NOMO-1 (cell line): Measurements from ENCODE around the gene BAK1.
"Not testable (repeated sequence)": the region's sequence is repeated elsewhere in the genome, so short reads cannot be mapped to it uniquely, and the experiment has no call there.

Experiments
- DNase-seq, 2 experiments: peaks; one replicate each; lab custom pipeline; 2025; ENCODE audit not compliant: unreplicated experiment in 2 of 2; lab: John Stamatoyannopoulos, UW

Gene BAK1

DNA sequence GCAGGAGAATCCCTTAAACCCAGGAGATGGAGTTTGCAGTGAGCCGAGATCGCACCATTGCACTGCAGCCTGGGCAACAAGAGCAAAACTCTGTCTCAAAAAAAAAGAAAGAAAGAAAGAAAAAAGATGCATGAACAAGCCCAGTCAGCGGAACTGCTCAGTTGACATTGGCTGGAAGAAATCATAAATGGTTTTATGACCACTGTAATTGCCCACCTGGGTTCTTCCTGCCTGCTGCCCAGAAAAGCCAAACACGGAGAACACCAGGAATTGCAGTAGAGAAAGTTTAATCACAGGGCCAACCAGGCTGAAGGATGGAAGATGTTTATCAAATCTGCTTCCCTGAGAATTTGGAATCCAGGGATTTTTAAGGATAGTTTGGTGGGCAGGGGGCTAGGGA lies 22.7 kb downstream of the BAK1 start:
- no peak for DNase-seq

- not testable (repeated sequence) for DNase-seq
These were observed 27.2 kb downstream of the BAK1 start for GRCh38 chr6:33552883-33553282.

DNA sequence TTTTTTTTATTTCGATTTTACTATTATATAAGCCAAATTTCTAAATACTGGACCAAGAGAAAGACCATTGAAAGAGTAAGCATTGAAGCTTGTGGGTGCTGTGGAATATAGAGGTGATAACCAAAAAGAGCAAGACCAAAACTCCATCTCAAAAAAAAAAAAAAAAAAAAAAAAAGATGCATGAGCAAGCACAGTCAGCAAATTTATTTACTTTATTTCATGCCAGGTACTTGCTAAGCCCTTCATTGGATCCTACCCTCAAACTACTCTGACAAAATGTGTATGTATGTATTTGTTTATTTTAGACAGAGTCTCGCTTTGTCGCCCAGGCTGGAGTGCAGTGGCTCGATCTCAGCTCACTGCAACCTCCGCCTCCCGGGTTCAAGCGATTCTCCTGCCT lies 27.8 kb downstream of the BAK1 start:
- no peak for DNase-seq

- DNase-seq, result no peak
These were observed 28.5 kb downstream of the BAK1 start for GRCh38 chr6:33551538-33551937.

DNA sequence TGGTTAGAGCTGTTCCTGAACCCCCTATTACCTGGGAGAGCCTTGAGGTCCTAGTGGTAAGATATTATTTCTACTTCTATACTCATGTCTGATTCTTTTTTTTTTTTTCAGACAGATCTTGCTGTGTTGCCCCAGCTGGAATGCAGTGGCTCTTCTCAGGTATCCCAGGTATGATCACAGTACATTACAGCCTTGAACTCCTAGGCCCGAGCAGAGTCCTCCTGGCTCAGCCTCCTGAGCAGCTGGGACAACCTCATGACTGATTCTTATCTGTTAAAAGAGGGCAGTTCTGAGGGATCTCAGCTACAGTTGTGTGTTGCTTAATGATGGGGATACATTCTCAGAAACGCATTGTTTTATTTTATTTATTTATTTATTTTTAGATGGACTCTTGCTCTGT lies 30.2 kb downstream of the BAK1 start:
- DNase-seq, result no peak

GRCh38 chr6:33549196-33549595 lies 30.9 kb downstream of the BAK1 start:
- DNase-seq, result no peak

DNA sequence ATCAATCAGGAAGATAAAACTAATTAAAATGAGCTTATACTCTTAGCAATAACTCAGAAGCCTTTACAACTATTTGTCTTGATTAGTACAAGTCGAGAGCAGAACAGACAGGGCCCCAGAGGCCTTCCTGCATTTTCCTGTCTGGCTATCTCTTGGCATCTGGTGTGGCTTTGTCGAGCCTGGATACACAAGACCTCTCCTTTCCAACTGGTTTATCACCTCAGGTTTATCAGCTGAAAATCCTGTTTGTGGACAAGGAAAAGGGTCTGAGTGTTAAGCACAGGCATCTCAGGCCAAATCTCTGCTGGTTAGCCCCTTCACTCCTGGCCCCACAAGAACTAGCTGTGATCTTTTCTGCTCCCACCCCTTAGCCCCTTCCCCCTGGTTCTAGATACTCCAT lies 32.6 kb downstream of the BAK1 start:
- no peak for DNase-seq

- DNase-seq, result no peak
These were observed 33.3 kb downstream of the BAK1 start for GRCh38 chr6:33546766-33547165.

DNA sequence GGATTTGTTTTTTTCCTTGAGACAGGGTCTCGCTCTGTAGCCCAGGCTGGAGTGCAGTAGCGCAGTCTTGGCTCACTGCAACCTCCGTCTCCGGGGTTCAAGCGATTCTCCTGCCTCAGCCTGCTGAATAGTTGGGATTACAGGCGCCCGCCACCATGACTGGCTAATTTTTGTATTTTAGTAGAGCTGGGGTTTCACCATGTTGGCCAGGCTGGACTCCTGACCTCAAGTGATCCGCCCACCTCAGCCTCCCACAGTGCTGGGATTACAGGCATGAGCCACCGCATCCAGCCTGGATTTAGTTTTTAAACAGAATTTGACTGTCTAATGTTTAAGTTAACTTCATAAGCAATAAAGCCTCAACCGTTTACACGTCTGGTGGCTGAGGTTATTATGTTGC lies 34.8 kb downstream of the BAK1 start:
- not testable (repeated sequence) for DNase-seq

- DNase-seq, result no peak
These were observed 37.0 kb downstream of the BAK1 start for GRCh38 chr6:33543116-33543515.

DNA sequence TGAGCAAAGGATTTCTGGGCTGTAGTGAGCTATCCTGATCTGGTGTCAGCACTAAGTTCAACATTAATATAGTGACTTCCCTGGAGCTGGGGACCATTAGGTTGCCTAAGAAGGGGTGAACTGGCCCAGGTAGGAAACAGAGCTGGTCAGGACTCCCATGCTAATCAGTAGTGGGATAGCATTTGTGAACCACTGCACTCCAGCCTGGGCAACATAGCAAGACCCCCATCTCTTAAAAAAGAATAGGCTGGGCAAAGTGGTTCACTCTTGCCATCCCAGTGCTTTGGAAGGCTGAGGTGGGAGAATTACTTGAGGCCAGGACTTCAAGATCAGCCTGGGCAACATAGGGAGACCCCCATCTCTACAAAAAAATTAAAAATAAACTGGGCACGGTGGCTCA lies 39.3 kb downstream of the BAK1 start:
- no peak for DNase-seq

GRCh38 chr6:33534702-33535101 lies 45.4 kb downstream of the BAK1 start:
- no peak for DNase-seq

- not testable (repeated sequence) for DNase-seq
These were observed 46.8 kb downstream of the BAK1 start for GRCh38 chr6:33533163-33533869.

DNA sequence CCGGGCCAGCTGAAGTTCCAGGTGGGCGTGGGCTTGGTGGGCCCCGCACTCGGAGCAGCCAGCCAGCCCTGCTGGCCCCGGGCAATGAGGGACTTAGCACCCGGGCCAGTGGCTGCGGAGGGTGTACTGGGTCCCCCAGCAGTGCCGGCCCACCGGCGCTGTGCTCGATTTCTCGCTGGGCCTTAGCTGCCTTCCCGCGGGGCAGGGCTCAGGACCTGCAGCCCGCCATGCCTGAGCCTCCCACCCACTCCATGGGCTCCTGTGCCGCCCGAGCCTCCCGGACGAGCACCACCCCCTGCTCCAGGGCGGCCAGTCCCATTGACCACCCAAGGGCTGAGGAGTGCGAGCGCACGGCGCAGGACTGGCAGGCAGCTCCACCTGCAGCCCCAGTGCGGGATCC lies 47.6 kb downstream of the BAK1 start:
- not testable (repeated sequence) for DNase-seq

DNA sequence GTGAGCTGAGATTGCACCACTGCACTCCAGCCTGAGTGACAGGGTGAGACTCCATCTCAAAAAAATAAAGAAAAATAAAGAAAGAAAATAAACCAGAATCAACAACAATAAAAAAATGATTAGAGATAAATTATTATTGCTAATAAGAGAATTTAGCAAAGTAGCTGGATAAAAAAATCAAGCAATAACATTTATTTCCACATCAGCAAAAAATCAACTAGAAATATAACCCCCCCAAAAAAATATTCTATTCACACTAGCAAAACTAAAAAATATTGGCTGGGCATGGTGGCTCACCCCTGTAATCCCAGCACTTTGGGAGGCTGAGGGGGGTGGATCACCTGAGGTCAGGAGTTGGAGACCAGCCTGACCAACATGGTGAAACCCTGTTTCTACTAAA lies 49.5 kb downstream of the BAK1 start:
- DNase-seq, result not testable (repeated sequence)
